ENCODE results near the gene CD40.

CD40 gene

DNA sequence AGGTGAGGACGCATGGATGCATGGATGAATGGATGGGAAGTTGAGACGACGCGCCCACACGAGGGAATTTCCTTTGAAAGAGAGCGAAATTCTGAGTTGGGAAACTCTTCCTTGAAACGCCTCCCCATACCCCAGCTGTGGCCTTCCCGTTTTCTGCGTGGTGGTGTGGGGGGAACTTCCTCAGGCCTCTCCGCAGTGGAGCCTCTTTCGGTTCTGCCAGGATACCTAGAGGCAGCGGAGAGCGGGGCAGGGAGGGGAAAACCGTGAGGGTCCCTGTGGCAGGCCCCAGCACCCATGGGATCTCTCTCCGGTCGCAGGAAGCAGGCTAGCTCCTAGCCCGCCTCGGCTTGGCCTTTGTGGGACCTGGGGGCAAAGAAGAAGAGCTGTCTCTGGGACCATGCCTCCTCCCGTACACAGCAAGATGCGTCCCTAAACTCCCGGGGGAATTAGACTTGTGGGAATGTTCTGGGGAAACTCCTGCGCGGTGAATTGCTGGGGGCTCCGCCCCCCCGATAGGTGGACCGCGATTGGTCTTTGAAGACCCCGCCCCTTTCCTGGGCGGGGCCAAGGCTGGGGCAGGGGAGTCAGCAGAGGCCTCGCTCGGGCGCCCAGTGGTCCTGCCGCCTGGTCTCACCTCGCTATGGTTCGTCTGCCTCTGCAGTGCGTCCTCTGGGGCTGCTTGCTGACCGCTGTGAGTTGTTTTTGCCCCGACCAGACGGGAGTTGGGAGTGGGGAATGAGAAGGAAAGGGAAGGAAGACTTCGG, at the start of gene CD40:
Gene CD40 (plus strand): TSS at position 611 of the 764 bp plus-strand sequence. CDS start 30 bp downstream, at position 641.
- DNase-seq (ENCODE audit: extremely low read depth in 1 of 2, low read depth in 1 of 2), result peak; percentile 23 to 49

DNA sequence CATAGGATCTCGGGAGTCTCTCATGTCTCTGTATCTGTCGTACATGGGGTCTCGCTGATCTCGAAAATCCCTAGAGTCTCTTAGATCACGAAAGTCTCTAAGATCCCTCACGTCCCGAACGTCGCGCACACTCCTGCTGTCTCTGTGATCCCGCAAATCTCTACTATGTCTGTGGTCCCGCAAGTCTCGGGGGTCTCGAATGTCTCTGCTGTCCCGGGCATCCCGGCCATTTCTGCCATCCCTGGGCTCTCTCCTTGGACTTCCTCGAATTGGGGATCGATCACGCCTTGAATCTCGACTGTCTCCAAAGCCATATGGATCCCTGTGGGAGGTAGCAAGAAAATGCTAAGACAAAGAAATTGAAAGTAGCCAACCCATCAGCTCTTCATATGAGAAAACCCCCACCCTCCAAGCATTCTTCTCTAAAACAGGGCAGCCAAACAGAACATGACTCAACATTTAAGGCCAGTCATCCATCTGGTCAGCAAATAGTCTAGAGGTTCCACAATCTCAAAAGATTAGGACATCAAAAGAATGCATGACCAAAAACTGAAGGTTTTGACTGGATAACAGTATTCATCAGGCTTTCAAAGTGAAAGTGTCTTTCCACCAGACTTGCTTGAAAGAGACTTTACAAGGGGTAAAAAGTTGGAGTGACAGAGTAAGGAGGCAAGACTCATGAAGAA, 47.8 kb upstream of the CD40 start:
- no peak for DNase-seq (ENCODE audit: extremely low read depth in 1 of 2, low read depth in 1 of 2)

- no peak for DNase-seq (ENCODE audit: extremely low read depth in 1 of 2, low read depth in 1 of 2)
Observed at GRCh38 chr20:46071573-46071972, 46.5 kb upstream of the CD40 start.

GRCh38 chr20:46073024-46073423, 45.1 kb upstream of the CD40 start:
- no peak for DNase-seq (ENCODE audit: extremely low read depth in 1 of 2, low read depth in 1 of 2)

- DNase-seq (ENCODE audit: extremely low read depth in 1 of 2, low read depth in 1 of 2), result no peak
Observed at GRCh38 chr20:46073443-46073842, 44.7 kb upstream of the CD40 start.

DNA sequence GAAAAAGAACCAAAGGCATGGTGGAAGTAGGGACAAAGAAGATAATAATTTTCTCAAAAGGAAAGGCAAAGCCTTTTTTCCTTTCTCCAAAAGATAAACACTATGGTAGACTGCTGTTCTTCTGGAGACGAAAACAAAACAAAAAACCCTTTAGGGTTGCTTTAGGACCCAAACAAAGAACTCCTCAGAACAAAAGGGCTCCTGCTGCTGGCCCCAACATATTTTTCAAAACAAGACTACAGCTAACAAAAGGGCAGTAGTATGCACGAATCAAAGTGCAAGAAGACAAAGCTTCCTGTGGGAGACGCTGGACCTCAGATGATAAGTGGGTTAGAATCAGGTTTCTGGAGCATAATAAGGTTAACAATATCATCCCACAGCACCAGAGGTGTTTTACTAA, 44.1 kb upstream of the CD40 start:
- DNase-seq (ENCODE audit: extremely low read depth in 1 of 2, low read depth in 1 of 2), result no peak

DNA sequence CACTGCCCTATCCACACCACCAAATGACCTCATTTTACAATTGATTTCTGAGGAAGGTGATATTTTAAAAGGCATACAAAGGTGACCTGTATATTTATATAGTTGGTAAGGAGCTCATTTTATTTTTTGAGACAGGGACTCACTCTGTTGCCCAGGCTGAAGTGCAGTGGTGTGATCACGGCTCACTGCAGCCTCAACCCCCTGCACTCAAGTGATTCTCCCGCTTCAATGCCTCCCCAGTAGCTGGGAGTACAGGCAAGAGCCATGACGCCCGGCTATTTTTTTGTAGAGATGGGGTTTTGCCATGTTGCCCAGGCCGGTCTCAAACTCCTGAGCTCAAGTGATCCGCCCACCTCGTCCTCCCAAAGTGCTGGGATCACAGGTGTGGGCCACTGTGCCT, 41.3 kb upstream of the CD40 start:
- no peak for DNase-seq (ENCODE audit: extremely low read depth in 1 of 2, low read depth in 1 of 2)

DNA sequence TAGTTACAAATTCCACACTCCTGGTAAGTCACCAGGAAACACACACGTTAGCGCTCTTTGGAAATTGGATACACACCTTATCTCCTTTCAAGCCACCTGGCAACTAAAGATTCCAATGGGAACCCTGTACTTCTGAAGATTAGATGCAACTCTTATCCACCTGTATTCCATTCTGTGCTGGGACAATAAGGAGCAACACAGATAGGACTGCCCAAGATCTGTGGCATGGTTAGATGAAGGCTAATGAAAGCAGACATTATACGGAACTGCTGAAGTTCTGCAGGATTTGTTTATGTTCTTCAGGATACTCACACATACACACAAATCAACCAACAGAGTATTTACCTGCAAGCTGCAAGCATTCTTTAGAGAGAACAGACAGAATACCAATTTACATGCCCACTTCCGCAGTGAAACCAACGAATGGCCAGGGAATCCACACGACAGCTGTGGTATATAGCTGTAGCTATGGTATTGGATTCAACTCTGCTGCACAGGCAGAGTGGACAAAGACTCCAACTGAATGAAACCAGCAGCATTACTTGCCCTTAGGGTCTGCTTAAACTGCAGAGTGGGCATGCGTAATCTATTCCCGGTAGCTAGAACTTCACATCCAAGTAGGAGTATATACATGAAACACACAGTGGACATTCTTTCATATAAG, 40.3 kb upstream of the CD40 start:
- no peak for DNase-seq (ENCODE audit: extremely low read depth in 1 of 2, low read depth in 1 of 2)

DNA sequence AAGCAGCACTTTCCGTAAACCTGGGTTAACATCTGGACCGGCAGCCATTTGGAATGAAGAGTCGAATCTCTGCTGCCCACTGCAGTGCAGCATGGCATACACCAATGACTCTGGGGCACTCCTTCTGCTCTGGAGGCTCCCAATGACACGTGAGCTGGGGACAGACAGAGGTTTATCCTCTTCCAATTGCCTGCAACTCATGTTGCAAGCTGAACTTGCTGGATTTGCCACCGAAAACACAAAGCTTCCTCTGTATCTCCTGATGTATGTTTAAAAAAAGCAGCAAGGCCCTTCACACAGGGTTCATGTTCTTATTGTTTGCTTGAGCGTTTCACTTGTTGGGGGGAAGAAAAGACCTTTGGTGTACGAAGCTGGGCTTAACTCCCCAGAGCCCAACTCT, 39.2 kb upstream of the CD40 start:
- no peak for DNase-seq (ENCODE audit: extremely low read depth in 1 of 2, low read depth in 1 of 2)

DNA sequence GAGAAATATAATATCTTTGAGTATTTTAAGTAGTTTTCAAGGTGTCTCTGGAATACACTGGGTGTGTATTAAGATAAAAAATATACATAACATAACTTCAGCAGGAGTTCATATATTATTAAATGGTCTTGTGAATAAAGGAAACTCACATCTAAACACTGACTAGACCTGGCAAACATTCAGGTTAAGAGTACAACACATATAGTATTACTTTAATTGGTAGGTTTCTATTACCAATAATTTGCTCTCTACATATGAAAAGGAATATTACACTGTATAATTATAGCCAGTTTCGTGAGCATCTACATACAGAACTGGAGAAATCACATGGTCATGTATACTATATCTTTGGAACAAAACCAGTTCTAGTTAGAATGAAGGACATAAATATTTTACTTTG, 37.0 kb upstream of the CD40 start:
- DNase-seq (ENCODE audit: extremely low read depth in 1 of 2, low read depth in 1 of 2), result no peak

DNA sequence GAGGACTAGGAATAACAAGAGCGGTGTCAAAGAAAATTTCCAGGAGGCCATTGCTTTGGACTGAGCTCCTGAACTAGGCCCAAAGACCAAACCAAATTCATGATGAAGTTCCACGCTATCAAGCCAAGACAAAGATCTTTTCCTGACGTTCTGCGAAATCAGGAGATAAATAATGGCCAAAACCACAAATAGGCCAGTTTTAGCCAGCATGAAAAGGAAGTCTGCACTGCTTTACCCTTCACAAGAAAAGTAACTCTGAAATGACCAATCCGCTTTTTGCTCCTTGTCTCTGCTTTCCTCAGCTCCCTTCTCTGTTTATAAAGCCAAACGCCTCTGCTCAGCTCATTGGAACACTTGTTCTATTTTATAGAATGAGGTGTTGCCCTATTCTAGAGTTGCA, 35.0 kb upstream of the CD40 start:
- no peak for DNase-seq (ENCODE audit: extremely low read depth in 1 of 2, low read depth in 1 of 2)

GRCh38 chr20:46083531-46084061, 34.5 kb upstream of the CD40 start:
- no peak for DNase-seq (ENCODE audit: extremely low read depth in 1 of 2, low read depth in 1 of 2)

DNA sequence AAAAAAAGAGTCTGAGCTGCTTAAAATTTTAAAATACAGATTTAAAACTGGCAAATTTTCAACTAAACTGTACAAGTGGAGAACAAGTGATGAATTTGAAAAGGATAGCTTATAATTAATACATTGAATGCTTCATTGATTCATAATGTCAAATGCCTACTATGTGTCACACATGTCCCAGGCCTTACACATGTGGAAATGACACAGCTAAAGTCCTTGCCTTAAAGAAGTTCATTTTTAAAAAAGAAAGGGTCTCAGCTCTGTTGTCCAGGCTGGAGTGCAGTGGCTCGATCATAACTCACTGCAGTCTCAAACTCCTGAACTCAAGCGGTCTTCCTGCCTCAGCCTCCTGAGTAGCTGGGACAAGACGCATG, 33.3 kb upstream of the CD40 start:
- DNase-seq (ENCODE audit: extremely low read depth in 1 of 2, low read depth in 1 of 2), result no peak

GRCh38 chr20:46085179-46085851, 32.8 kb upstream of the CD40 start:
- DNase-seq (ENCODE audit: extremely low read depth in 1 of 2, low read depth in 1 of 2), result no peak

GRCh38 chr20:46087161-46087560, 31.0 kb upstream of the CD40 start:
- no peak for DNase-seq (ENCODE audit: extremely low read depth in 1 of 2, low read depth in 1 of 2)

DNA sequence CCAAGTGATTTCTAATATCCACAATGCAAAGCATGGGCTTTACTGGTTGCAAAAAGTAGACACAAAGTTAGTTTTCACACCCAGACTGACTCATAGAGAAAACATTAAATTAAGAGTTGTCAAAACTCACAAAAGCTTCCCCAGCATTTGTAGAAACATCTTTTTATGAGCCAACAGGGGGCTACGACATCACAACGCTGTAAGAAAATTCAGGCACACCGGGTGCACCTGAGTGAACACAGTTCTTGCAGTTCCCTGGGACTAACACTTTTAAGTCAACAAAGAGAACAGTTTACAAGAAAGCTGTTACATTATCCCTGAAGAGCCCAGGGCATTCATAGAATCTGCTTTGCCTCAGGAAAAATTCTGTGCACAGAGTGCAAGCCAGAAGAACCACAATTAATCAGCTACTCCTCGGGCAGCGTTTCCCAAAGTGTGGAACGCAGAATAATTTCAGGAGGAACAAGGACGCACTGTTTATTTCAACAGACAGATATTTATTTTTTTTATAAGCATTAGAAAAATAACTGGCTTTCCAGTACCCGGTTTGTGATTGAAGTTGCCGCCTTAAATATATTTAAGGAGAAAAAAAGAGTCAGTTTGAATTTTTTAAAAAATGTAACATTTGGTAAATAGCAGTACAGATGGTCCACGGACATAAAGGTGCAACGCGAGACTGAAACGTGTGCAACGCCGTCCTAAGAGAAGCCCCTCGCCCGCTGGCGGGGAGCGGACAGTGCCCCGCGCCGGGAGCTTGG, 29.5 kb upstream of the CD40 start:
- no peak for DNase-seq (ENCODE audit: extremely low read depth in 1 of 2, low read depth in 1 of 2)

- no peak for DNase-seq (ENCODE audit: extremely low read depth in 1 of 2, low read depth in 1 of 2)
Observed at GRCh38 chr20:46089167-46089416, 29.0 kb upstream of the CD40 start.

DNA sequence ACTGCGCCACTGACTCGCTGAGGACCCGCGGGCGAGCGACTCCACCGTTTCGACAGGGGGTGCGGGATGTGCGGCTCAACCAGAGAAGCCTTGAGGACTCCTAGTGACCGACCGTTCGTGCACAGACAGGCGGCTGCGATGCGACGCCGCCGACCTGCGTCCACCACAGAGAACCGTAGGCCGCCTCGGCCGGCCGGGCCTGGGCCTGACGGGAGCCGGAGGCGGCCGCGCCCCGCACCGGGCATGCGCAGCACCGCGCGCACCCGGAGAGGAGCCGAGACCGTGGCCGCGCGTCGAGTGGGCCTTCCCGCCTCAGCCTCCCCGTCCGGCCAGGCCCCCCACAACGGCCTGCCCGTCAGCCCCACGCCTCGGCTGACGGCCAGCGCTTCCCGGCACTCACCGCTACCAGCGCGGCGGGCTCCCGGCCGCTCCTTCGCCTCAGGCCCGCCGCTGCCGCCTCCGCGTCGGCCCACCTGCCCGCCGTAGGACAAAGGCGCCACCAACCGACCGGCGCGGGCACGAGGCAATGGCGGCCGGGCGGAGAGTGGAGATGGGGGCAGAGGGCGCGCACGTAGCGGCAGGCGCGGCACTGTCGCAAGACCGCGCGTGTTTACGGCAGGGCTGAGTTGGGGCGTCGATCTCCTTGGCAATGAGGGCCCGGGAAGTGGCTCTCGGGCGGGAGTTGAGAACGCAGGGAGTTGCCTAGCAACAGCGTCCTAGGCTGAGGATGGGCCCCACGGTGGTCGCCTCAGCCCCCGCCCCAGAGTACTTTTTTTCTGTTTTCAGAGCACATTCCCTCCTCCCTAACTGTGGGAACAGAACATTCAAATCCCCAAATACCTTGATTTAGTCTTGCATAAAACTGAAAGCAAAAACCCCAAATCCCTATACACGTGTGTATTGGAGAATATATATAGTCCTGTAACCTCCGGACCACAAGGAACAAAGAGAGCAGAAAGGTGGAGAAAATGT, 28.4 kb upstream of the CD40 start, which contains the start of gene NCOA5:
Gene NCOA5 (minus strand): TSS at position 546 of the 972 bp plus-strand sequence. CDS start 10,538 bp downstream, outside the sequence.
- DNase-seq (ENCODE audit: extremely low read depth in 1 of 2, low read depth in 1 of 2), result peak; percentile 81 to 90

Measured in activated CD8-positive, alpha-beta memory T cell treated with anti-CD3 and anti-CD28 coated beads for 1 hour (primary cell).